ENCODE results near the gene RAB3C.

GRCh38 chr5:58905944-58906343, 323.1 kb downstream of the RAB3C start:
- no peak for TF ChIP-seq CTCF (IDR thresholded peaks at IDR 0.05)
- TF ChIP-seq POLR2A (IDR thresholded peaks at IDR 0.05) = no peak
- no peak for TF ChIP-seq EP300 (IDR thresholded peaks at IDR 0.05)
- TF ChIP-seq POLR2AphosphoS5 (IDR thresholded peaks at IDR 0.05) = no peak
